Osteoblast (primary cell): ENCODE data around the gene GKN1. TPM values are rescaled to one million over a fixed set of nuclear protein-coding genes. Genes with fewer than 3 reads are reported as not detected.
"Not testable (repeated sequence)": the region's sequence is repeated elsewhere in the genome, so short reads cannot be mapped to it uniquely, and the experiment has no call there.

Experiments
- DNase-seq: peaks from one replicate; pipeline ENCODE4 v3.0.0; 2011; ENCODE audit warnings: low spot score, mixed read lengths; ENCODE audit not compliant: insufficient read length; ENCODE audit errors: missing footprints
- H2AFZ ChIP-seq: 2 replicates; pipeline ENCODE4 v1.6.0; 2011; ENCODE audit warnings: mild to moderate bottlenecking, low read length
- H3K27ac ChIP-seq: 2 replicates; pipeline ENCODE4 v1.5.1; 2011; ENCODE audit warnings: mild to moderate bottlenecking, low read depth, low read length, moderate library complexity
- H3K27me3 ChIP-seq: 2 replicates; pipeline ENCODE4 v1.6.0; 2012; ENCODE audit warnings: mild to moderate bottlenecking, control low read depth, inconsistent platforms, low read length, moderate library complexity; ENCODE audit not compliant: insufficient read depth
- H3K36me3 ChIP-seq: 2 replicates; pipeline ENCODE4 v1.5.1; 2011; ENCODE audit warnings: mild to moderate bottlenecking, low read length, control low read depth, moderate library complexity; ENCODE audit not compliant: insufficient read depth
- H3K4me1 ChIP-seq: 2 replicates; pipeline ENCODE4 v1.5.1; 2011; ENCODE audit warnings: mild to moderate bottlenecking, low read length, control low read depth, moderate library complexity; ENCODE audit not compliant: insufficient read depth
- H3K4me2 ChIP-seq: 2 replicates; pipeline ENCODE4 v1.6.0; 2011; ENCODE audit warnings: mild to moderate bottlenecking, low read length; ENCODE audit not compliant: insufficient read depth
- H3K4me3 ChIP-seq: fragments of 200-600 bp; sonication (generic); 3 replicates; pipeline ENCODE4 v1.5.1; 2012; ENCODE audit warnings: mild to moderate bottlenecking, low read length, inconsistent platforms; ENCODE audit not compliant: insufficient read depth
- H3K79me2 ChIP-seq: 2 replicates; pipeline ENCODE4 v1.6.0; 2012; ENCODE audit warnings: mild to moderate bottlenecking, low read length, control low read depth, inconsistent platforms; ENCODE audit not compliant: insufficient read depth
- H3K9me3 ChIP-seq: 2 replicates; pipeline ENCODE4 v1.5.1; 2011; ENCODE audit warnings: low read depth, low read length, control low read depth
- H4K20me1 ChIP-seq: 2 replicates; pipeline ENCODE4 v1.6.0; 2012; ENCODE audit warnings: mild to moderate bottlenecking, low read length, control low read depth; ENCODE audit not compliant: insufficient read depth
- CTCF ChIP-seq: IDR thresholded peaks from 2 replicates; pipeline ENCODE4 v1.5.1; 2011; ENCODE audit warnings: mild to moderate bottlenecking, low read depth, low read length, moderate library complexity; ENCODE audit errors: extremely low read depth
- total RNA-seq: library from RNA; depleted of rRNA; stranded (reverse); fragments of >200 nt; gene quantifications from 2 replicates; pipeline ENCODE4 v1.2.3, GENCODE V29; 2012

Gene GKN1
- total RNA-seq, 1 donor: not detected

GRCh38 chr2:68952887-68953521 lies 21.4 kb upstream of the GKN1 start, which contains the start of gene GKN2:
Gene GKN2, minus strand, starts transcription at chr2:68952893. Its CDS starts 32 bp downstream, at chr2:68952861.
- no peak within 1 kb of the TSS for H3K27ac ChIP-seq
- H3K9me3 ChIP-seq: no peaks in the 10 kb centered on the region
- peak within 1 kb of the TSS; percentile 56 for H2AFZ ChIP-seq
- TF ChIP-seq CTCF: no peak
- no peaks in the 10 kb centered on the region for H3K36me3 ChIP-seq
- H4K20me1 ChIP-seq: no peaks in the 10 kb centered on the region
- H3K4me3 ChIP-seq: no peak within 1 kb of the TSS
- no peak for DNase-seq
- no peak within 1 kb of the TSS for H3K4me2 ChIP-seq
- no peaks in the 10 kb centered on the region for H3K27me3 ChIP-seq
- no peaks in the 10 kb centered on the region for H3K4me1 ChIP-seq
- H3K79me2 ChIP-seq: no peaks in the 10 kb centered on the region

- not testable (repeated sequence) for H3K9me3 ChIP-seq, DNase-seq, H3K27ac ChIP-seq, H2AFZ ChIP-seq, H3K27me3 ChIP-seq, H3K4me2 ChIP-seq, H3K4me1 ChIP-seq, H3K79me2 ChIP-seq, H3K4me3 ChIP-seq, H3K36me3 ChIP-seq, H4K20me1 ChIP-seq
Measured at GRCh38 chr2:68955432-68955831, 19.0 kb upstream of the GKN1 start.

GRCh38 chr2:68959001-68959400 lies 15.4 kb upstream of the GKN1 start:
- Histone ChIP-seq H3K4me1 (no peaks in the 10 kb centered on the region), H3K36me3 (no peaks in the 10 kb centered on the region), H3K27ac (no peak overlapping the region), H3K79me2 (no peaks in the 10 kb centered on the region), H4K20me1 (no peaks in the 10 kb centered on the region), H3K4me3 (no peak overlapping the region), H3K27me3 (no peaks in the 10 kb centered on the region), H2AFZ (peak overlapping the region; percentile 56), H3K9me3 (no peaks in the 10 kb centered on the region), H3K4me2 (no peak overlapping the region)
- no peak for TF ChIP-seq CTCF
- no peak for DNase-seq

GRCh38 chr2:68961380-68961779 lies 13.1 kb upstream of the GKN1 start:
- Histone ChIP-seq H3K4me3 (no peak overlapping the region), H3K4me1 (no peaks in the 10 kb centered on the region), H3K27me3 (no peaks in the 10 kb centered on the region), H3K4me2 (no peak overlapping the region), H3K9me3 (no peaks in the 10 kb centered on the region), H2AFZ (no peak overlapping the region), H3K36me3 (no peaks in the 10 kb centered on the region), H3K79me2 (no peaks in the 10 kb centered on the region), H4K20me1 (no peaks in the 10 kb centered on the region), H3K27ac (no peak overlapping the region)
- no peak for DNase-seq
- no peak for TF ChIP-seq CTCF
